DND-41 (cell line): ENCODE results near the gene ERBB4.

Experiments
- ATAC-seq: fragments of 200-7000 bp; cut with Tn5 transposase; 3 replicates; pipeline ENCODE4 v1.9.1; 2021; ENCODE audit warnings: low read depth; ENCODE audit not compliant: insufficient read depth
- DNase-seq: peaks from one replicate; pipeline ENCODE4 v3.0.0-alpha.2; 2020
- H2AFZ ChIP-seq: 2 replicates; pipeline ENCODE4 v1.6.0; 2012; ENCODE audit warnings: low read depth, low read length
- H3K27ac ChIP-seq: 2 replicates; pipeline ENCODE4 v1.5.1; 2012; ENCODE audit warnings: low read length, inconsistent platforms
- H3K27me3 ChIP-seq: fragments of 200-600 bp; sonication (generic); 2 replicates; pipeline ENCODE4 v1.6.0; 2012; ENCODE audit warnings: low read length, mild to moderate bottlenecking, inconsistent platforms; ENCODE audit not compliant: insufficient read depth, poor library complexity
- H3K36me3 ChIP-seq: 2 replicates; pipeline ENCODE4 v1.5.1; 2012; ENCODE audit warnings: low read length, inconsistent platforms; ENCODE audit not compliant: insufficient read depth
- H3K4me1 ChIP-seq: 2 replicates; pipeline ENCODE4 v1.5.1; 2012; ENCODE audit warnings: mild to moderate bottlenecking, low read length; ENCODE audit not compliant: insufficient read depth
- H3K4me2 ChIP-seq: 2 replicates; pipeline ENCODE4 v1.6.0; 2012; ENCODE audit warnings: mild to moderate bottlenecking, moderate library complexity, low read length, inconsistent platforms; ENCODE audit not compliant: insufficient read depth
- H3K4me3 ChIP-seq, 2 experiments: fragments of 200-600 bp in 1 of 2; shearing (Covaris generic) in 1 of 2; 2 replicates each; pipeline ENCODE4 v1.5.1; 2012 to 2016; ENCODE audit warnings: inconsistent platforms in 2 of 2, low read length in 2 of 2, mild to moderate bottlenecking in 2 of 2, low read depth in 1 of 2, moderate library complexity in 1 of 2
- H3K79me2 ChIP-seq: 2 replicates; pipeline ENCODE4 v1.6.0; 2012; ENCODE audit warnings: low read length, inconsistent platforms; ENCODE audit not compliant: insufficient read depth
- H3K9ac ChIP-seq: 2 replicates; pipeline ENCODE4 v1.6.0; 2012; ENCODE audit warnings: low read depth, mild to moderate bottlenecking, inconsistent platforms, low read length, moderate library complexity
- H3K9me3 ChIP-seq: 2 replicates; pipeline ENCODE4 v1.5.1; 2012; ENCODE audit warnings: low read length, moderate library complexity, mild to moderate bottlenecking, inconsistent platforms; ENCODE audit not compliant: insufficient read depth, severe bottlenecking
- H4K20me1 ChIP-seq: 2 replicates; pipeline ENCODE4 v1.6.0; 2012; ENCODE audit warnings: low read length; ENCODE audit not compliant: insufficient read depth
- EZH2 ChIP-seq: IDR thresholded peaks from 3 replicates; pipeline ENCODE4 v1.6.1; 2012; ENCODE audit warnings: borderline replicate concordance, low read depth, mild to moderate bottlenecking, moderate library complexity, low read length, inconsistent platforms; ENCODE audit not compliant: severe bottlenecking
- TF ChIP-seq, protein P1 (sequence below): IDR thresholded peaks from 2 replicates; pipeline ENCODE4 v1.5.1; 2012; ENCODE audit warnings: borderline replicate concordance, low read length, moderate library complexity, mild to moderate bottlenecking; ENCODE audit not compliant: poor library complexity, severe bottlenecking; ENCODE audit errors: extremely low read depth

Gene ERBB4

DNA sequence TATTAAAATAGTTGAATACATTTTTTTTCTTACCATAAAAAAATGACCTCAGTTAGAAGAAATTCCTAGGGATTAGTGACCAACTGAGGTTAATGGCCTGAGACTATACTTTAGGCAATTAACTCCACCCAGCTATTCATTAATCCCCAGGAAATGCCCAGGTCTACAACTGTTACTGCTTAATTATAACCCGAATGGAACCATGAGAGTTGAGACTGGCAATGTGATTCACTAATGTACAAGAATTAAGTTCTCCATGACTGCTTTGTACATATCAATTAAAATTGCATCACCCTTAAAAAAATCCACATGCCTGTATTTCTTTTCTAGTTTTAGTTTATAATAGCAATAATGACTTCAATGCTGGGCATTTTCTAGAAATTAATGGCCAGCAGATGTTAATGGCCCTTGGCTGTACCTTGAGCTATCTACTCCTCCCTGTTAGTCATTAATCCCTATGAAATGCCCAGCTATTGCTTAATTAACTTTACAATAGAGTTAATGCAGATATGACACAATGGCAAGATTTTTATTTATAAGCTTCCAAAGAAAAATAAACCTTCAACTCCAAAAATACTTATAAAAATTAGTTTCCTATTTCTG is 44.1 kb downstream of the ERBB4 start:
- H3K4me3 ChIP-seq = no peak overlapping the region
- H2AFZ ChIP-seq = no peak overlapping the region
- no peak for ATAC-seq
- H3K27me3 ChIP-seq = no peaks in the 10 kb centered on the region
- no peak overlapping the region for H3K27ac ChIP-seq
- H3K4me1 ChIP-seq = no peaks in the 10 kb centered on the region
- no peaks in the 10 kb centered on the region for H3K9me3 ChIP-seq
- no peak overlapping the region for H3K4me2 ChIP-seq
- no peak for DNase-seq
- TF ChIP-seq, protein P1, sequence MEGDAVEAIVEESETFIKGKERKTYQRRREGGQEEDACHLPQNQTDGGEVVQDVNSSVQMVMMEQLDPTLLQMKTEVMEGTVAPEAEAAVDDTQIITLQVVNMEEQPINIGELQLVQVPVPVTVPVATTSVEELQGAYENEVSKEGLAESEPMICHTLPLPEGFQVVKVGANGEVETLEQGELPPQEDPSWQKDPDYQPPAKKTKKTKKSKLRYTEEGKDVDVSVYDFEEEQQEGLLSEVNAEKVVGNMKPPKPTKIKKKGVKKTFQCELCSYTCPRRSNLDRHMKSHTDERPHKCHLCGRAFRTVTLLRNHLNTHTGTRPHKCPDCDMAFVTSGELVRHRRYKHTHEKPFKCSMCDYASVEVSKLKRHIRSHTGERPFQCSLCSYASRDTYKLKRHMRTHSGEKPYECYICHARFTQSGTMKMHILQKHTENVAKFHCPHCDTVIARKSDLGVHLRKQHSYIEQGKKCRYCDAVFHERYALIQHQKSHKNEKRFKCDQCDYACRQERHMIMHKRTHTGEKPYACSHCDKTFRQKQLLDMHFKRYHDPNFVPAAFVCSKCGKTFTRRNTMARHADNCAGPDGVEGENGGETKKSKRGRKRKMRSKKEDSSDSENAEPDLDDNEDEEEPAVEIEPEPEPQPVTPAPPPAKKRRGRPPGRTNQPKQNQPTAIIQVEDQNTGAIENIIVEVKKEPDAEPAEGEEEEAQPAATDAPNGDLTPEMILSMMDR = no peak
- no peak for TF ChIP-seq EZH2
- H3K79me2 ChIP-seq = no peaks in the 10 kb centered on the region
- H3K36me3 ChIP-seq = no peaks in the 10 kb centered on the region
- no peaks in the 10 kb centered on the region for H4K20me1 ChIP-seq
- no peak overlapping the region for H3K9ac ChIP-seq

GRCh38 chr2:212489719-212490346 is 48.8 kb downstream of the ERBB4 start:
- Histone ChIP-seq H2AFZ (no peak overlapping the region), H3K4me3 (no peak overlapping the region), H3K27me3 (peaks cover 5% of the 10 kb centered on the region), H3K9me3 (no peaks in the 10 kb centered on the region), H3K27ac (no peak overlapping the region), H3K36me3 (no peaks in the 10 kb centered on the region), H3K79me2 (no peaks in the 10 kb centered on the region), H3K4me2 (no peak overlapping the region), H3K9ac (no peak overlapping the region), H4K20me1 (no peaks in the 10 kb centered on the region), H3K4me1 (no peaks in the 10 kb centered on the region)
- DNase-seq (no peak), ATAC-seq (no peak)
- TF ChIP-seq EZH2 = no peak
- TF ChIP-seq, protein P1 = no peak

- no peak overlapping the region for H2AFZ ChIP-seq
- H3K27ac ChIP-seq = no peak overlapping the region
- no peaks in the 10 kb centered on the region for H3K36me3 ChIP-seq
- H3K27me3 ChIP-seq = peaks cover 5% of the 10 kb centered on the region
- no peak overlapping the region for H3K4me3 ChIP-seq
- no peaks in the 10 kb centered on the region for H3K79me2 ChIP-seq
- no peak overlapping the region for H3K9ac ChIP-seq
- H3K9me3 ChIP-seq = no peaks in the 10 kb centered on the region
- TF ChIP-seq, protein P1 = no peak
- no peak for TF ChIP-seq EZH2
- ATAC-seq (no peak), DNase-seq (no peak)
- no peaks in the 10 kb centered on the region for H4K20me1 ChIP-seq
- H3K4me2 ChIP-seq = no peak overlapping the region
- H3K4me1 ChIP-seq = no peaks in the 10 kb centered on the region
Observed at GRCh38 chr2:212488611-212489010, 50.0 kb downstream of the ERBB4 start.
